ENCODE data around the gene CCDC69.

- TF ChIP-seq, protein P1, sequence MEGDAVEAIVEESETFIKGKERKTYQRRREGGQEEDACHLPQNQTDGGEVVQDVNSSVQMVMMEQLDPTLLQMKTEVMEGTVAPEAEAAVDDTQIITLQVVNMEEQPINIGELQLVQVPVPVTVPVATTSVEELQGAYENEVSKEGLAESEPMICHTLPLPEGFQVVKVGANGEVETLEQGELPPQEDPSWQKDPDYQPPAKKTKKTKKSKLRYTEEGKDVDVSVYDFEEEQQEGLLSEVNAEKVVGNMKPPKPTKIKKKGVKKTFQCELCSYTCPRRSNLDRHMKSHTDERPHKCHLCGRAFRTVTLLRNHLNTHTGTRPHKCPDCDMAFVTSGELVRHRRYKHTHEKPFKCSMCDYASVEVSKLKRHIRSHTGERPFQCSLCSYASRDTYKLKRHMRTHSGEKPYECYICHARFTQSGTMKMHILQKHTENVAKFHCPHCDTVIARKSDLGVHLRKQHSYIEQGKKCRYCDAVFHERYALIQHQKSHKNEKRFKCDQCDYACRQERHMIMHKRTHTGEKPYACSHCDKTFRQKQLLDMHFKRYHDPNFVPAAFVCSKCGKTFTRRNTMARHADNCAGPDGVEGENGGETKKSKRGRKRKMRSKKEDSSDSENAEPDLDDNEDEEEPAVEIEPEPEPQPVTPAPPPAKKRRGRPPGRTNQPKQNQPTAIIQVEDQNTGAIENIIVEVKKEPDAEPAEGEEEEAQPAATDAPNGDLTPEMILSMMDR (IDR thresholded peaks at IDR 0.05): no peak
- no peak for TF ChIP-seq EZH2 (IDR thresholded peaks at IDR 0.05; ENCODE audit: borderline replicate concordance, insufficient read depth, low read depth, low read length, poor library complexity, severe bottlenecking)
These were observed 6.3 kb upstream of the CCDC69 start for GRCh38 chr5:151230048-151230680.

All from B cell (primary cell).